ENCODE data around the gene ADCK2.

GRCh38 chr7:140694592-140694991 is 21.8 kb downstream of the ADCK2 start:
- TF ChIP-seq POLR2A (IDR thresholded peaks at IDR 0.05; ENCODE audit: low read length) (no peak), GATA1 (IDR thresholded peaks at IDR 0.05; ENCODE audit: low read depth, low read length) (no peak)

All from erythroblast (primary cell).